ENCODE results near the gene TESMIN.
A peak's percentile ranks its signal among the peaks of the same experiment; 100 is the strongest.

Gene TESMIN

GRCh38 chr11:68660066-68660810 is 91.1 kb downstream of the TESMIN start:
- no peak for DNase-seq

DNA sequence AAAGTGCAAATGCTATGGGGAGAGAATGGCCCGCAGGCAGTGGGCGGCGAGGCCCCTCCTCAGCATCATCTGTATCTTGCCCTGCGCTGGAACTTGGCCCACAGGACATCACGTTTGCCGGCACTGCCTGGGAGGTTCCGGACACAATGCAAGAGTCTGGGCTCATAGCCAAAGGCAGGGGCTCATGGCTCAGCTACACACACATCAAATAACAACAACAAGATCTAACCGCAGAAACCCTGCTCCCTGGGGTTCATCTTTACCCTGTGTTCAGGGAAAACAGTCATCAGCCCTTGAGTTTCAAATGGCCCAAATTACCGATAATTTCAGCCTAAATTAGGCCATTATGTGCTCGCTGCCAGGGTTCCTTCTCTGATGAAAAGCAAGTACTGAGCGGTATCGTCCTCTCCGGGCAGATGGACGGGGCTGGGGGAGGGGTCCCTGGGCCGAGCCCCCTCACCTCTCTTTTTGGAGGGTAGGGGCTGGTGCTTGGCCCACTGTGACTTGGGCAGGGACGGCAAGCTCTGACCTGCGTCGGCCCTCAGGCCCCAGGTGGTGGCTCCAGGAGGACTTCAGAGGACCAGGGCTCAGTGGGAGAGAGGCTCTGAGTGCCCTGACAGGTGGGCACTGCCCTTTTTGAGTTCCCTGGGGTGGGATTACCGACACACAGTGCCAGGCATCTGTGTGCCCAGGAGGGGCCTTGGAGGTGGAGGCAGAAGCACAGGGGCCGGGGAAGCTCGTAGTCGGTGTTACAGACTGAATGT is 92.0 kb downstream of the TESMIN start:
- DNase-seq = peak; percentile 98

DNA sequence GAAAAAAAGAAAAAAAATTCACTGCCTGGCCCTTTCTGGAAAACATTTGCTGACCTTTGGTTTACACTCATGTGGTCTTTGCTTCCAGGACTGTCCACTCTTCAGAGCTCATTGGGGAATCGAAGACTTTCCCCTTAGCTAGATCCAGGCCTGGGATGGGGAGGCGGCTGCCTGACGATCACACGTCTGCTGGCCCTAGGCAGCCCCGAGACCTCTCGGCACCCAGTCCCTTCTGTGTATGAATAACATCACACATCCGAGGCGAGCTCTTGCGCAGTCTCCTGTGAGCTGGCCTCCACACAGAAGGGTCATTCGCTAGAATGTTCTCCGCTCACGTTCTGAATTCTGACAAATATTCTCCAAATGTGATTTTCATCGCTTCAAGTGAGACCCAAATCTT is 92.7 kb downstream of the TESMIN start:
- no peak for DNase-seq

DNA sequence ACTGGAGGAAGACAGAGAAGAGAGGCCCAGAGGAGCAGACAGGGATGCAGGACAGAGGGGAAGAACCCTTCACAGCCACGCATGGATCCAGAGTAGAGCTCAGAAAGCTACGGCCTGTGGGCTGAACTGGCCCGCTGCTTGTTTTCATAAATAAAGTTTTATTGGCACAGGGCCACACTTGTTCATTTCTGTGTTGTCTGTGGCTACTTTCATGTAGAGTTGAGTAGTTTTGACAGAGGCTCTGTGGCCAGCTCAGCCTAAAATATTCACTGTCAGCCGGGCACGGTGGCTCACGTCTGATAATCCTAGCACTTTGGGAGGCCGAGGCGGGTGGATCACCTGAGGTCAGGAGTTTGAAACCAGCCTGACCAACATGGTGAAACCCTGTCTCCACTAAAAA is 93.2 kb downstream of the TESMIN start:
- no peak for DNase-seq
